Neural cell (in vitro differentiated cells): ENCODE data around the gene MAD1L1. TPM values are rescaled to one million over a fixed set of nuclear protein-coding genes. Genes with fewer than 3 reads are reported as not detected.
"Not testable (repeated sequence)": the region's sequence is repeated elsewhere in the genome, so short reads cannot be mapped to it uniquely, and the experiment has no call there.

ENCODE experiments used
- H2AFZ ChIP-seq: fragments of 200-600, 300-800 bp; sonication (generic), shearing (Covaris generic); 2 replicates; pipeline ENCODE4 v1.6.0; 2014; ENCODE audit warnings: low read depth, mild to moderate bottlenecking, antibody characterized with exemption, low read length, moderate library complexity
- H3F3A ChIP-seq: fragments of 200-600 bp; shearing (Covaris generic); 2 replicates; pipeline ENCODE4 v1.6.1; 2016; ENCODE audit warnings: mild to moderate bottlenecking, moderate library complexity, mixed read lengths, antibody characterized with exemption, low read length; ENCODE audit not compliant: insufficient read depth, poor library complexity, severe bottlenecking
- H3K27ac ChIP-seq: fragments of 200-600, 300-800 bp; sonication (generic), shearing (Covaris generic); 2 replicates; pipeline ENCODE4 v1.5.1; 2014; ENCODE audit warnings: mild to moderate bottlenecking, low read length, moderate library complexity
- H3K27me3 ChIP-seq: fragments of 300-800, 200-600 bp; sonication (generic), shearing (Covaris generic); 2 replicates; pipeline ENCODE4 v1.6.0; 2014; ENCODE audit warnings: mild to moderate bottlenecking, low read depth, low read length, moderate library complexity; ENCODE audit not compliant: insufficient read depth
- H3K36me3 ChIP-seq: fragments of 300-800, 200-600 bp; sonication (generic), shearing (Covaris generic); 2 replicates; pipeline ENCODE4 v1.5.1; 2014; ENCODE audit warnings: mild to moderate bottlenecking, antibody characterized with exemption, low read length, moderate library complexity; ENCODE audit not compliant: insufficient read depth
- H3K4me2 ChIP-seq: fragments of 300-800, 200-600 bp; sonication (generic), shearing (Covaris generic); 2 replicates; pipeline ENCODE4 v1.6.0; 2014; ENCODE audit warnings: mild to moderate bottlenecking, low read length
- H3K4me3 ChIP-seq: fragments of 300-800, 200-600 bp; sonication (generic), shearing (Covaris generic); 2 replicates; pipeline ENCODE4 v1.5.1; 2014; ENCODE audit warnings: mild to moderate bottlenecking, low read length, moderate library complexity
- H3K79me2 ChIP-seq: fragments of 200-600 bp; shearing (Covaris generic); replicated peaks from 2 replicates; pipeline ENCODE4 v1.6.0; 2014; ENCODE audit warnings: mild to moderate bottlenecking, low read length, moderate library complexity; ENCODE audit not compliant: insufficient read depth
- H3K9ac ChIP-seq: fragments of 300-800, 200-600 bp; sonication (generic), shearing (Covaris generic); 2 replicates; pipeline ENCODE4 v1.6.1; 2016; ENCODE audit warnings: mild to moderate bottlenecking, low read length, mixed read lengths
- H3K9me2 ChIP-seq: fragments of 200-600 bp; shearing (Covaris generic); 2 replicates; pipeline ENCODE4 v1.6.1; 2016; ENCODE audit warnings: mild to moderate bottlenecking, low read length, mixed read lengths; ENCODE audit not compliant: insufficient read depth
- H3K9me3 ChIP-seq: fragments of 200-600, 300-800 bp; sonication (generic), shearing (Covaris generic); 2 replicates; pipeline ENCODE4 v1.6.1; 2016; ENCODE audit warnings: mild to moderate bottlenecking, mixed run types, low read length, moderate library complexity, mixed read lengths
- H4K20me1 ChIP-seq: fragments of 200-600 bp; shearing (Covaris generic); 2 replicates; pipeline ENCODE4 v1.6.1; 2016; ENCODE audit warnings: mild to moderate bottlenecking, mixed run types; ENCODE audit not compliant: insufficient read depth
- EP300 ChIP-seq: fragments of 450-650 bp; conservative IDR thresholded peaks from 2 replicates; pipeline ENCODE4 v1.6.1; 2014; ENCODE audit warnings: antibody characterized with exemption, mild to moderate bottlenecking, moderate library complexity; ENCODE audit not compliant: poor library complexity, severe bottlenecking
- EZH2 ChIP-seq: fragments of 200-600, 300-800 bp; shearing (Covaris generic), sonication (generic); IDR thresholded peaks from 2 replicates; pipeline ENCODE4 v1.6.1; 2014; ENCODE audit warnings: antibody characterized with exemption, low read length, borderline replicate concordance, mild to moderate bottlenecking; ENCODE audit not compliant: insufficient read depth, poor library complexity, severe bottlenecking
- MXI1 ChIP-seq: fragments of 450-650 bp; conservative IDR thresholded peaks from 2 replicates; pipeline ENCODE4 v1.6.1; 2014; ENCODE audit warnings: antibody characterized with exemption, mild to moderate bottlenecking; ENCODE audit not compliant: poor library complexity, severe bottlenecking
- POLR2AphosphoS5 ChIP-seq: IDR thresholded peaks from 2 replicates; pipeline ENCODE4 v1.6.1; 2012
- RAD21 ChIP-seq: fragments of 450-650 bp; conservative IDR thresholded peaks from 2 replicates; pipeline ENCODE4 v1.6.1; 2014; ENCODE audit warnings: antibody characterized with exemption, mild to moderate bottlenecking, moderate library complexity
- SMC3 ChIP-seq: fragments of 450-650 bp; conservative IDR thresholded peaks from 2 replicates; pipeline ENCODE4 v1.6.1; 2014; ENCODE audit warnings: antibody characterized with exemption, mild to moderate bottlenecking, moderate library complexity; ENCODE audit not compliant: poor library complexity
- TAF1 ChIP-seq: IDR thresholded peaks from 2 replicates; pipeline ENCODE4 v1.6.1; 2012; ENCODE audit warnings: low read depth
- polyA plus RNA-seq: library from polyadenylated mRNA; depleted of rRNA; stranded (reverse); fragments of >200 nt; gene quantifications from 2 replicates; pipeline ENCODE4 v1.2.3, GENCODE V29; 2014
- TF ChIP-seq, protein P1 (sequence below): fragments of 450-650 bp; IDR thresholded peaks from 2 replicates; pipeline ENCODE4 v1.5.1; 2014; ENCODE audit warnings: antibody characterized with exemption, mild to moderate bottlenecking, moderate library complexity; ENCODE audit not compliant: poor library complexity, severe bottlenecking
- TF ChIP-seq, protein P2 (sequence below): IDR thresholded peaks from 2 replicates; pipeline ENCODE4 v1.6.1; 2012; ENCODE audit warnings: borderline replicate concordance

Gene MAD1L1
- polyA plus RNA-seq, 1 donor from 2014 or later, result 31.4 TPM

DNA sequence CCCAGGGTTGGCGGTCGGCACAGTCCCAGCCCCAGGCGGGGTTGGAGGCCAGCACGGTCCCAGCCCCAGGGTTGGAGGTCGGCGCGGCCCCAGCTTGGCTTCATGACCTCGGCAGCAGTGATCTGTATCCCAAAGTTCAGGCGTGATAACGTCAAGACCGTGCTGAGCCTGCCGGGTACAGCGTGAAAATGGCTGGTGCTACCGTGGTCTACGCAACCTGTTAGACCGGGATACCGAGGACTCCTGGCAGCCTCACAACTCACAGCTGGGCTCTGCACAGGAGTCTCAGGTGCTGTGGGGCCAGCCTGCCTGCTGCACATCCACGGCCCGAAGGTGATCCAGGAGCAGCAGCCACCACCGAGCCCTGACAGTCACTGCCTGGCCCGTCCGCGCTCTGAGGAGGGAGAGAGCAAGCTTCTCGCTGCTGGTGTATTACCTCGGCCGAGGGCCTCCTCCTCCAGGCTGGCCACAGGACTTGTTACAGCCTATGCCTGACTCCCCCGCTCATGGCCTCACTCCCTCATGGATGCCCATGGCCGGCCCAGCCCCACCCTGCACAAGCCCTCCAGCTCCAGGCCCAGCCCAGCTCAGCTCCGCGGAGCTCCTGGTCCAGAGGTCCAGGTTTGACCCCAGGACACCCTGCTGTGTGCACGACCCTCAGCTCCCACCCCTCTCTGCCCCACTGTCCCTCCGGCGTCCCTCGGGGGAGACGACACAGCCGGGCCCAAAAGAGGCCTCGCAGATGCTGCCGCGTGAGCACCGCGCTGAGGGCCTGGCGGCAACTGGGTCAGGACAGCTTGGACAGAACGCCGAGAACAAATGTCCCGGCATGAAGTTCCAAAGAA is 406.6 kb downstream of the MAD1L1 start:
- Histone ChIP-seq H3K9ac (no peak overlapping the region), H3K27ac (no peak overlapping the region), H3K9me2 (no peaks in the 10 kb centered on the region), H3K79me2 (no peaks in the 10 kb centered on the region), H3K9me3 (peaks cover 4% of the 10 kb centered on the region), H3F3A (no peaks in the 10 kb centered on the region), H3K36me3 (no peaks in the 10 kb centered on the region), H2AFZ (no peak overlapping the region), H3K4me2 (no peak overlapping the region), H3K4me3 (no peak overlapping the region), H3K27me3 (no peaks in the 10 kb centered on the region), H4K20me1 (no peaks in the 10 kb centered on the region)
- no peak for TF ChIP-seq MXI1
- no peak for TF ChIP-seq EZH2
- TF ChIP-seq RAD21, result no peak
- TF ChIP-seq EP300, result no peak
- TF ChIP-seq, protein P1, sequence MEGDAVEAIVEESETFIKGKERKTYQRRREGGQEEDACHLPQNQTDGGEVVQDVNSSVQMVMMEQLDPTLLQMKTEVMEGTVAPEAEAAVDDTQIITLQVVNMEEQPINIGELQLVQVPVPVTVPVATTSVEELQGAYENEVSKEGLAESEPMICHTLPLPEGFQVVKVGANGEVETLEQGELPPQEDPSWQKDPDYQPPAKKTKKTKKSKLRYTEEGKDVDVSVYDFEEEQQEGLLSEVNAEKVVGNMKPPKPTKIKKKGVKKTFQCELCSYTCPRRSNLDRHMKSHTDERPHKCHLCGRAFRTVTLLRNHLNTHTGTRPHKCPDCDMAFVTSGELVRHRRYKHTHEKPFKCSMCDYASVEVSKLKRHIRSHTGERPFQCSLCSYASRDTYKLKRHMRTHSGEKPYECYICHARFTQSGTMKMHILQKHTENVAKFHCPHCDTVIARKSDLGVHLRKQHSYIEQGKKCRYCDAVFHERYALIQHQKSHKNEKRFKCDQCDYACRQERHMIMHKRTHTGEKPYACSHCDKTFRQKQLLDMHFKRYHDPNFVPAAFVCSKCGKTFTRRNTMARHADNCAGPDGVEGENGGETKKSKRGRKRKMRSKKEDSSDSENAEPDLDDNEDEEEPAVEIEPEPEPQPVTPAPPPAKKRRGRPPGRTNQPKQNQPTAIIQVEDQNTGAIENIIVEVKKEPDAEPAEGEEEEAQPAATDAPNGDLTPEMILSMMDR, result no peak
- TF ChIP-seq, protein P2, sequence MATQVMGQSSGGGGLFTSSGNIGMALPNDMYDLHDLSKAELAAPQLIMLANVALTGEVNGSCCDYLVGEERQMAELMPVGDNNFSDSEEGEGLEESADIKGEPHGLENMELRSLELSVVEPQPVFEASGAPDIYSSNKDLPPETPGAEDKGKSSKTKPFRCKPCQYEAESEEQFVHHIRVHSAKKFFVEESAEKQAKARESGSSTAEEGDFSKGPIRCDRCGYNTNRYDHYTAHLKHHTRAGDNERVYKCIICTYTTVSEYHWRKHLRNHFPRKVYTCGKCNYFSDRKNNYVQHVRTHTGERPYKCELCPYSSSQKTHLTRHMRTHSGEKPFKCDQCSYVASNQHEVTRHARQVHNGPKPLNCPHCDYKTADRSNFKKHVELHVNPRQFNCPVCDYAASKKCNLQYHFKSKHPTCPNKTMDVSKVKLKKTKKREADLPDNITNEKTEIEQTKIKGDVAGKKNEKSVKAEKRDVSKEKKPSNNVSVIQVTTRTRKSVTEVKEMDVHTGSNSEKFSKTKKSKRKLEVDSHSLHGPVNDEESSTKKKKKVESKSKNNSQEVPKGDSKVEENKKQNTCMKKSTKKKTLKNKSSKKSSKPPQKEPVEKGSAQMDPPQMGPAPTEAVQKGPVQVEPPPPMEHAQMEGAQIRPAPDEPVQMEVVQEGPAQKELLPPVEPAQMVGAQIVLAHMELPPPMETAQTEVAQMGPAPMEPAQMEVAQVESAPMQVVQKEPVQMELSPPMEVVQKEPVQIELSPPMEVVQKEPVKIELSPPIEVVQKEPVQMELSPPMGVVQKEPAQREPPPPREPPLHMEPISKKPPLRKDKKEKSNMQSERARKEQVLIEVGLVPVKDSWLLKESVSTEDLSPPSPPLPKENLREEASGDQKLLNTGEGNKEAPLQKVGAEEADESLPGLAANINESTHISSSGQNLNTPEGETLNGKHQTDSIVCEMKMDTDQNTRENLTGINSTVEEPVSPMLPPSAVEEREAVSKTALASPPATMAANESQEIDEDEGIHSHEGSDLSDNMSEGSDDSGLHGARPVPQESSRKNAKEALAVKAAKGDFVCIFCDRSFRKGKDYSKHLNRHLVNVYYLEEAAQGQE, result no peak
- TF ChIP-seq SMC3, result no peak
- TF ChIP-seq POLR2AphosphoS5, result no peak
- no peak for TF ChIP-seq TAF1

DNA sequence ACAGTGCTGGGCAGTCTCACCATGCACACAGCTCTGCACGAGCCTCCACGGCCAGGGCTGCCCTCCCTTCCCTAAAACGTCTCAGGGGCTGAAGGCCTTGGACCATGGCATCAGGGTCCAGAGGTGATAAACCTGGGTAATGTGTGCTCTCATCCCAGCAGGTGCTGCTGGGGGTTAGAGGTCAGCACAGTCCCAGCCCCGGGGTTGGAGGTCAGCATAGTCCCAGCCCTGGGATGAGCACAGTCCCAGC is 407.2 kb downstream of the MAD1L1 start:
- not testable (repeated sequence) for H3K4me2 ChIP-seq, H3K9ac ChIP-seq, H3F3A ChIP-seq, H3K79me2 ChIP-seq, H3K9me2 ChIP-seq, H3K9me3 ChIP-seq, H4K20me1 ChIP-seq, H3K36me3 ChIP-seq, H3K27ac ChIP-seq, H3K4me3 ChIP-seq, H2AFZ ChIP-seq, H3K27me3 ChIP-seq

DNA sequence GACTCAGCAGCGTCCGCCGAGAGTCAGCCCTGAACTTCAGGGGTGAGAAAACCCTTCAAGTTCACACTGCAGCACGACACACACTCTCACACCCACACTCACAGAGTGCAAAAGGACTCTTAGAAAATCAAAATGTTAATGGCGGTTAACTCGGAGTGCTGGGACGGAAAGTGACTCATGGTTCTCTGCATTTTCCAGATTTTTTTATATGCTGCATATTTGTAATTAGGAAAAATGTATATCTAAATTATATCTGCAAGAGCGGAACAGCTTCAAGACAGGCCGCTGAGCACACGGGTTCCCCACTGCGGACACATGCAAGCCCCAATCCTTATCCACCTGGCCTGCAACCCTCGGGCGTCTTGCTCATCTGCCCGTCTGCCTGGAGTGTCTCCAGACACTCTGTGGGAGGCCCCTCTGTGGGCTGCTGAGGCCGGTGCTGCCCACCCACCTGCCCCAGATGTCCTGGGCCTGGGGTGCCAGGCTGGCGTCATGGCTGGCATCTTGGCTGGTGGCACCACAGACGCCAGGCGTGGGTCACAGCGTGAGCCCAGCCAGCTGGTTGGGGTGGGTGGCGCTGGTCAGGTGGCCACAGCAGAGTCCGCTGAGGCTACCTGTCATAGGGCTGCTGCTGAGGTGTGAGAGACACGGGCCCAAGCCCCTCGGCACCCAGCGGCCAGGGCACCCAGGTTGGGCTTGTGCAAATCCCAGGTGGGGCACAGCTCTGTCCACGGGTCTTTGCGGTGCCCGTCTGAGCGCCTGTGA is 407.7 kb downstream of the MAD1L1 start:
- H3K36me3 ChIP-seq, H2AFZ ChIP-seq, H3K9me2 ChIP-seq, H3K79me2 ChIP-seq, H3K27me3 ChIP-seq, H4K20me1 ChIP-seq, H3F3A ChIP-seq, H3K4me2 ChIP-seq, H3K9ac ChIP-seq, H3K9me3 ChIP-seq, H3K27ac ChIP-seq, H3K4me3 ChIP-seq: not testable (repeated sequence)

DNA sequence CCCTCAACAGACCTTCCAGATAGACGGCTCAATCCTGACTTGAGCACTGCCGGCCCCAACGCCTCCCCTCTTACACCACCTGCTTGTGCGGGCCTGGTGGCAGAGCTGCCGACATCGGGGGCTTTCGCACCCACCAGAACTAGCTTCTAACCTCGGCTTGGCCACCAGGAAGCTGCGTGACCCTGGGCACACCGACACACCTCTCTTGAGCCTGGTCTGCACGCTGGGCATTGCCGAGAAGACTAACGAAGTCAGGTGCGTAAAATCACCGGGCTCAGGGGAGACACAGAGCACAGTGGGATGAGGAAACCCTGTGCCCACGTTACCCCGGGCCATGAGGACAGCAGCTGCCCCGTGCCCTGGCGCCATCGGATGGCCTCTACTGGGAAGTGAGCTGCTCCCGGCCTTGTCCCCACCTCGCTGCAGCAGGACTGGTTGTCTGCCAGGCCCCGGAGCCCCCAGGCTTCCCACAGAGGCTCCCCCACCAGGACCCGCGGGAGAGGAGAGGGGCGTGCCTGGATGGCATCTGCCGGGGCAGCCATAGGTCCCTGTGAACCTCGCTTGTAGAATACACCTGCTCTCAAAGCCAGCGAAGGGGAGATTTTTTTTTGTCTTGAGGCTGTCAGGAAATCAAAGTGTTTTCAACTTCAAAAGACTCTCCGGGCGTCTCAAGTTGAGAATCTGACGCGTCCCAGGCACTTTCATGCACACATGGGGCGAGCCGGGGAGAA is 408.4 kb downstream of the MAD1L1 start:
- not testable (repeated sequence) for H3K9ac ChIP-seq, H4K20me1 ChIP-seq, H3K27ac ChIP-seq

More for the DNA sequence above, 408.4 kb downstream of the MAD1L1 start:
- not testable (repeated sequence) for H3K79me2 ChIP-seq, H3K4me2 ChIP-seq, H3K36me3 ChIP-seq, H3K9me3 ChIP-seq, H3F3A ChIP-seq, H2AFZ ChIP-seq, H3K27me3 ChIP-seq, H3K9me2 ChIP-seq, H3K4me3 ChIP-seq
